Esophagus squamous epithelium (tissue), 4 donors: Measurements from ENCODE around the gene CCL5.

ENCODE experiments used
- CTCF ChIP-seq, 6 experiments: fragments of 450-650 bp in 4 of 6; fragments of 200-600 bp in 2 of 6; sonication (generic) in 2 of 6; IDR thresholded peaks; one replicate each; pipeline ENCODE4 v1.5.1; 2016 to 2019; ENCODE audit warnings: antibody characterized with exemption in 6 of 6, mild to moderate bottlenecking in 4 of 6, moderate library complexity in 4 of 6
- POLR2A ChIP-seq, 4 donors: fragments of 450-650 bp; IDR thresholded peaks; one replicate each; pipeline ENCODE4 v1.6.1; 2017; ENCODE audit warnings: antibody characterized with exemption in 4 of 4, mild to moderate bottlenecking in 4 of 4, moderate library complexity in 3 of 4

DNA sequence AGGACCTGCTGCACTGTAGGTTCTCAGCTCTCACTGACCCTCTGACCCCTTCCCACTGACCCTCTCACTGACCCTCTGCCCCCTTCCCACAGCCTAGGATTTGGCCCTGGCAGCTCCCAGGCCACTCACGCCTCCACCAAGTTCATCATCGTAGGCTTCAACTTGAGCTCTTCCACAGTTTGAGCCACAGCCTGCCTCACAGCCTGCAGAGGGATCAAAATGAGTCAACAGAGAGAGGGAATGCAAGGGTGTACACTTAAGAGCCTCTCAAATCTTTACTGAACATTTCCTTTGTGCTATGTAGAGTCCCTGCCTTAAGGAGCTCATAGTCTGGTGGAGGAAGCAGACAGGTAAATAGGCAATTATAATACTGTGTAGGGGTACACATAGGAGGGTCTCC is 23.6 kb downstream of the CCL5 start:
- TF ChIP-seq POLR2A (IDR thresholded peaks at IDR 0.05): no peak
- TF ChIP-seq CTCF (IDR thresholded peaks at IDR 0.05): no peak
